Neural progenitor cell (in vitro differentiated cells): ENCODE measurements around the gene WDR43.

ENCODE experiments used
- CTCF ChIP-seq: fragments of 200-600 bp; sonication (generic); IDR thresholded peaks from 2 replicates; pipeline ENCODE4 v1.5.1; 2017; ENCODE audit warnings: antibody characterized with exemption, mild to moderate bottlenecking
- EZH2 ChIP-seq: fragments of 200-600 bp; sonication (generic); IDR thresholded peaks from 2 replicates; pipeline ENCODE4 v1.6.1; 2017; ENCODE audit warnings: antibody characterized with exemption, mild to moderate bottlenecking, moderate library complexity
- EZH2phosphoT487 ChIP-seq: fragments of 200-600 bp; sonication (generic); IDR thresholded peaks from 2 replicates; pipeline ENCODE4 v1.6.1; 2017; ENCODE audit warnings: antibody characterized with exemption

DNA sequence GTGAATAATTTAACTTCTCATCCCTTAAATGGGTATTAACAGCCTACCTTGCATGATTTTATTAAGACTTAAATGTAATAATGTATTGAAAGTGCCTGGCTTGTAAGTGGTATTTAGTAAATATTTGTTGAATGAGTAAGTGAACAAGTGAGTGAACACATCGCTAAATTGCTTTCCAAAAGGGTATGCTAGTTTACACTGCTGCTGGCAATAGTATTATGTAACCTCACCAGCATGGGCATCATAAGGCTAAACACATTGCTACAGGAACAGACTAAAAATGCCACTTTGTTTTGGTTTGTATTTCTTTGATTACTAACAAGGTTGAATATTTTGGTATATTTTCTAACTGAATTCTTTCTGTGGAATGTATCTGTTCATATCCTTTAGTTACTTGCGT lies 9.8 kb downstream of the WDR43 start:
- TF ChIP-seq EZH2, result no peak
- TF ChIP-seq EZH2phosphoT487, result no peak
- TF ChIP-seq CTCF, result no peak
